Neural progenitor cell (in vitro differentiated cells): Measurements from ENCODE around the gene MYO1A.

Experiments
- CTCF ChIP-seq: fragments of 200-600 bp; sonication (generic); IDR thresholded peaks from 2 replicates; pipeline ENCODE4 v1.5.1; 2017; ENCODE audit warnings: antibody characterized with exemption, mild to moderate bottlenecking
- EZH2phosphoT487 ChIP-seq: fragments of 200-600 bp; sonication (generic); IDR thresholded peaks from 2 replicates; pipeline ENCODE4 v1.6.1; 2017; ENCODE audit warnings: antibody characterized with exemption

- no peak for TF ChIP-seq EZH2phosphoT487
- no peak for TF ChIP-seq CTCF
These were observed 56.6 kb downstream of the MYO1A start for GRCh38 chr12:56993346-56993745.
